Endothelial cell of umbilical vein (primary cell): ENCODE data around the gene SMARCD1.

ENCODE experiments used
- MYC ChIP-seq: IDR thresholded peaks from one replicate; pipeline ENCODE4 v1.6.1; 2011; ENCODE audit warnings: mild to moderate bottlenecking, low read depth, low read length
- TF ChIP-seq, protein P1 (sequence below), 2 donors: IDR thresholded peaks; 1 replicate in 1 of 2; 2 replicates in 1 of 2; pipeline ENCODE4 v1.5.1; 2011; ENCODE audit warnings: low read length in 2 of 2, mild to moderate bottlenecking in 2 of 2, moderate library complexity in 2 of 2, control low read depth in 1 of 2, inconsistent platforms in 1 of 2, low read depth in 1 of 2; ENCODE audit not compliant: insufficient read depth in 1 of 2; ENCODE audit errors: extremely low read depth in 1 of 2

DNA sequence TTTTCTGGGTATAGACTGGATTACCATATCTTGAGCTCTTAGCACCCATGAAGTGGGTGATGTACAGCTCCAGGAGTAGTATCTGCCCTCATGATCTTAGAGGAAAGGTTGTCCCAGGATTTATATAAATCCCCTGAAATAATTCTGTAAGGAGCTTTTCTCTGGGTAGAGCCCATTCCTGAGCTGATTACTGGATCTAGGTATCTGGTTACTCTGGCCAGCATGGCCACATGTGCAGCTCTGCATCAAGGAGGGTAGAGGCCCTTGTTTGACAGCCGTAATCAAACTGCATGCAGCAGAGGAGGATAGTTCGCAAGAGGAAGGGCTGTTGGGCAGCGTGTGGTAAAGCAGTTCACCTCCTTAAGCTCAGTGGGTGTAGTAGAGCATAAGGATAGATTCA is 35.4 kb downstream of the SMARCD1 start:
- TF ChIP-seq, protein P1, sequence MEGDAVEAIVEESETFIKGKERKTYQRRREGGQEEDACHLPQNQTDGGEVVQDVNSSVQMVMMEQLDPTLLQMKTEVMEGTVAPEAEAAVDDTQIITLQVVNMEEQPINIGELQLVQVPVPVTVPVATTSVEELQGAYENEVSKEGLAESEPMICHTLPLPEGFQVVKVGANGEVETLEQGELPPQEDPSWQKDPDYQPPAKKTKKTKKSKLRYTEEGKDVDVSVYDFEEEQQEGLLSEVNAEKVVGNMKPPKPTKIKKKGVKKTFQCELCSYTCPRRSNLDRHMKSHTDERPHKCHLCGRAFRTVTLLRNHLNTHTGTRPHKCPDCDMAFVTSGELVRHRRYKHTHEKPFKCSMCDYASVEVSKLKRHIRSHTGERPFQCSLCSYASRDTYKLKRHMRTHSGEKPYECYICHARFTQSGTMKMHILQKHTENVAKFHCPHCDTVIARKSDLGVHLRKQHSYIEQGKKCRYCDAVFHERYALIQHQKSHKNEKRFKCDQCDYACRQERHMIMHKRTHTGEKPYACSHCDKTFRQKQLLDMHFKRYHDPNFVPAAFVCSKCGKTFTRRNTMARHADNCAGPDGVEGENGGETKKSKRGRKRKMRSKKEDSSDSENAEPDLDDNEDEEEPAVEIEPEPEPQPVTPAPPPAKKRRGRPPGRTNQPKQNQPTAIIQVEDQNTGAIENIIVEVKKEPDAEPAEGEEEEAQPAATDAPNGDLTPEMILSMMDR (IDR thresholded peaks at IDR 0.05; ENCODE audit: extremely low read depth in 1 of 2, insufficient read depth in 1 of 2, low read depth in 1 of 2, low read length in 2 of 2), result no peak
- no peak for TF ChIP-seq MYC
